Ascending aorta (tissue), 2 donors: ENCODE results near the gene LDLRAP1. TPM values are rescaled to one million over a fixed set of nuclear protein-coding genes. Genes with fewer than 3 reads are reported as not detected.

Source experiments
- DNase-seq, 2 donors: peaks; one replicate each; pipeline ENCODE4 v3.0.0-alpha.2; 2019; ENCODE audit warnings: low spot score in 2 of 2
- H3K27ac ChIP-seq, 2 donors: fragments of 200-600 bp; sonication (generic); one replicate each; pipeline ENCODE4 v1.5.1; 2016 to 2017; ENCODE audit warnings: mild to moderate bottlenecking in 1 of 2
- H3K27me3 ChIP-seq: fragments of 200-600 bp; sonication (generic); one replicate; pipeline ENCODE4 v1.5.1; 2017
- H3K36me3 ChIP-seq, 2 donors: fragments of 200-600 bp; sonication (generic); one replicate each; pipeline ENCODE4 v1.5.1; 2016
- H3K4me1 ChIP-seq, 2 donors: fragments of 200-600 bp; sonication (generic); one replicate each; pipeline ENCODE4 v1.5.1; 2016 to 2017; ENCODE audit warnings: mild to moderate bottlenecking in 1 of 2
- H3K4me3 ChIP-seq, 2 donors: fragments of 200-600 bp; sonication (generic); one replicate each; pipeline ENCODE4 v1.5.1; 2016 to 2017; ENCODE audit warnings: mild to moderate bottlenecking in 1 of 2
- H3K9me3 ChIP-seq, 2 donors: fragments of 200-600 bp; sonication (generic); one replicate each; pipeline ENCODE4 v1.5.1; 2016
- CTCF ChIP-seq, 3 experiments: fragments of 200-600 bp in 2 of 3; fragments of 450-650 bp in 1 of 3; sonication (generic) in 2 of 3; IDR thresholded peaks; one replicate each; pipeline ENCODE4 v1.5.1; 2016 to 2019; ENCODE audit warnings: antibody characterized with exemption in 3 of 3, mild to moderate bottlenecking in 1 of 3, moderate library complexity in 1 of 3
- intact Hi-C: fragments of 100-400 bp; cut with DNase I; formaldehyde crosslinking; loops from one replicate; pipeline ENCODE4 v1.15.1; 2023
- total RNA-seq: library from RNA; depleted of rRNA; stranded (reverse); fragments of >200 nt; gene quantifications from one replicate; pipeline ENCODE4 v1.1.0, GENCODE V29; 2016

The LDLRAP1 gene
- total RNA-seq, 1 donor from 2014 or later: 75.4 TPM

GRCh38 chr1:25556791-25557476 lies 13.5 kb downstream of the LDLRAP1 start:
- peak overlapping the region; percentile 56 to 71 for H3K27ac ChIP-seq
- H3K36me3 ChIP-seq: peaks cover 7 to 48% of the 10 kb centered on the region in 2 donors
- H3K4me1 ChIP-seq: peaks cover 9 to 46% of the 10 kb centered on the region in 2 donors
- no peak for DNase-seq
- no peaks in the 10 kb centered on the region for H3K9me3 ChIP-seq
- no peaks in the 10 kb centered on the region for H3K27me3 ChIP-seq
- intact Hi-C loops: no loop called here
- no peak overlapping the region for H3K4me3 ChIP-seq
- no peak for TF ChIP-seq CTCF (IDR thresholded peaks at IDR 0.05)

GRCh38 chr1:25557543-25557942 lies 14.1 kb downstream of the LDLRAP1 start:
- Histone ChIP-seq H3K36me3 (peaks cover 13 to 54% of the 10 kb centered on the region in 2 donors), H3K27me3 (no peaks in the 10 kb centered on the region), H3K27ac (peak overlapping the region in 1 of 2 donors; percentile 71), H3K9me3 (no peaks in the 10 kb centered on the region), H3K4me1 (peaks cover 9 to 44% of the 10 kb centered on the region in 2 donors), H3K4me3 (no peak overlapping the region)
- DNase-seq: no peak
- TF ChIP-seq CTCF (IDR thresholded peaks at IDR 0.05): no peak
- intact Hi-C loops: no loop called here

- TF ChIP-seq CTCF (IDR thresholded peaks at IDR 0.05): no peak
- H3K4me1 ChIP-seq: peaks cover 9 to 36% of the 10 kb centered on the region in 2 donors
- H3K27ac ChIP-seq: peak overlapping the region in 1 of 2 donors; percentile 56
- no peak overlapping the region for H3K4me3 ChIP-seq
- H3K9me3 ChIP-seq: no peaks in the 10 kb centered on the region
- no peaks in the 10 kb centered on the region for H3K27me3 ChIP-seq
- intact Hi-C loops: no loop called here
- peaks cover 13 to 67% of the 10 kb centered on the region in 2 donors for H3K36me3 ChIP-seq
- DNase-seq: no peak
Observed at GRCh38 chr1:25559031-25559430, 15.6 kb downstream of the LDLRAP1 start.

- no peaks in the 10 kb centered on the region for H3K9me3 ChIP-seq
- peaks cover 8 to 29% of the 10 kb centered on the region in 2 donors for H3K4me1 ChIP-seq
- no peaks in the 10 kb centered on the region for H3K27me3 ChIP-seq
- H3K4me3 ChIP-seq: no peak overlapping the region
- H3K27ac ChIP-seq: peak overlapping the region; percentile 56
- peaks cover 17 to 71% of the 10 kb centered on the region in 2 donors for H3K36me3 ChIP-seq
- no peak for TF ChIP-seq CTCF (IDR thresholded peaks at IDR 0.05)
- intact Hi-C loops: no loop called here
- no peak for DNase-seq
Observed at GRCh38 chr1:25560001-25560400, 16.6 kb downstream of the LDLRAP1 start.

GRCh38 chr1:25560788-25561187 lies 17.4 kb downstream of the LDLRAP1 start:
- Histone ChIP-seq H3K4me3 (no peak overlapping the region), H3K4me1 (peaks cover 11 to 26% of the 10 kb centered on the region in 2 donors), H3K36me3 (peaks cover 17 to 69% of the 10 kb centered on the region in 2 donors), H3K27ac (peak overlapping the region; percentile 56), H3K27me3 (no peaks in the 10 kb centered on the region), H3K9me3 (no peaks in the 10 kb centered on the region)
- intact Hi-C loops: no loop called here
- no peak for DNase-seq
- TF ChIP-seq CTCF (IDR thresholded peaks at IDR 0.05): no peak
